Stimulated activated CD8-positive, alpha-beta memory T cell treated with anti-CD3 and anti-CD28 coated beads, Interleukin-12 subunit alpha, Interleukin-12 subunit beta, amount 100 ng/mL, for 4 hours (primary cell): ENCODE results near the gene BCOR.

Experiments
- DNase-seq: peaks from one replicate; pipeline ENCODE4 v3.0.0-alpha.2; 2020; ENCODE audit warnings: low read depth

The BCOR gene

GRCh38 chrX:40097504-40098263 lies at the start of gene BCOR:
Gene BCOR, minus strand, starts transcription at chrX:40097958. Its CDS starts 20,029 bp downstream, at chrX:40077929.
- DNase-seq = peak; percentile 60

- DNase-seq = no peak
Measured at GRCh38 chrX:40147126-40147952, 49.6 kb upstream of the BCOR start.

DNA sequence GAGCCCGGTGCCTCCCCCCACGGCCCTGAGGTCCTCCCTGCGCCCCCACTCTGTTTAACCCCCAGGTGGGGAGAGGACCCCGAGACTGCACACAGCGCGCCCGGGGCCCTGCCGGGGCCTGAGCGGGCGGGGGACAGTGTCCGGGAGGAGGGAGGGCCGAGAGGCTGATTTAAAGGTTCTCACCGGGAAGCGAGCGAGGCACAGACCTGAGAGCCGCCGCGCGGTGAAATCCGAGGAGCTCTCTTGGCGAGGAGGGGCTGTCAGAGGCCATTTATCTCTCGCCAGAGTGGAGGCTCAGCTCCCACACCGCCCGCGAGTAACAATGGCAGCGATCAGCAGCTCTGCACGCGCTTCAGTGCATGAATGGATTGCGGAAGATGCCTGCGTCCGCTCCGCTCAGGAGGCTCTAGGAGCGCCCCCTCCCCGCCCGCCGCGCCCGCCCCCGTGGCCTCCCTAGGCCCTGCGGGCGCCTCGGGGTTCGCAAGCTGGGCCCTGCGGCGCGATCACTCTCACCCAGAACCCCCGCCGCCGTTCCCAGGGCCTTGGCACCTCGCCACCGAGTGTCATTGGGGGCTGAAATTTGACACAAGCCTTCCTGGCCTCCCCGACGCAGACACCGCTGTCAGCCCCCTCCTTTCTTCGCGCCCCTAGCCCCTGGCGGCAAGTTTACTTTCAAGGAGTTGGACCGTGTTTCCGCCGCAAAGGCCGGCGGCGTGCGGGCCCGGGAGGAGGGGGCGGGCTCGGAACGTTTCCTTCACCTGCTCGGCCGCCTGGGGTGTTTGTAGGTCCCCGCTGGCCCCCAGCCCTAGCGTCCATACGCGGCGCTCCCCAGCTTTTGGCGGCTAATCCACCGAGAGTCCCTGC lies 48.7 kb upstream of the BCOR start:
- DNase-seq = no peak

GRCh38 chrX:40145923-40146261 lies 48.1 kb upstream of the BCOR start:
- no peak for DNase-seq

- DNase-seq = no peak
Measured at GRCh38 chrX:40145001-40145922, 47.5 kb upstream of the BCOR start.

- no peak for DNase-seq
Measured at GRCh38 chrX:40144576-40144975, 46.8 kb upstream of the BCOR start.

DNA sequence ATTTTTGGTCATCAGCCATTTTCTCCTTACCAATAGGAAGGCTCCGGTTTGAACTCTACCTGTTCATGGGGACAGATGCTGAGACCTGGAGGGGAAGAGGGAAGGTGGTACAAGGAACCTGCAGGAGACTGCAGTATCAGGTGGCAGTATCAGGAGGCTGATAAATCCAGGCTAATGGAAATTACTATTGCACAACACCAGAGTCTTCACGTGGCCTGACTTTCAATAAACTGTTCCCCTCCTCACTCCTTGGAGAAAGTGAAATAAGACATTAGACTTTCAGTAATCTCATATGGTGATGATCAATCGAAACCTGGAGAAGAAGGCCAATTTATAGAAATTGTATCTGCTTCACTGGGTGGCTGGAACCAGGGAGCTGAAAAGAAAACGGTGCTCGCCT lies 46.2 kb upstream of the BCOR start:
- DNase-seq = no peak

DNA sequence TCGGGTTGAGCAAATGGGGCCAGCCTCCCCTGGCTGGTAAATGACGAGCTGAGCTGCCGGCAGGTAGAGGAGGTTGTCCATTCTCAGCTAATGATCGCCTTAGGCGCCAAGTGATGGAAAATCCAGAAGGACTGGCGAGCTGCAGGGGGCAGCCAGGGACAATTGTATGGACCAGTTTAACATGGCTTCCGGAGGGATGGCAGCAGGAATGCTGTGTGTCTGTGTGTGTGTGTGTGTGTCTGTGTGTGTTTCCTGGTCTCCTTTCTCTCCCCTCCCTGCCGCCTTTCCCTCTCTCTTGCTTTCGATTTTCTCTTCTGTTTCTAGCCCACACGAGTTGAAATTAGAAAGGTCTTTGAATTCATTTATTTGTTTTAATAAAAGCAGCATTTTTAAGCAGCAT lies 45.2 kb upstream of the BCOR start:
- DNase-seq = no peak

DNA sequence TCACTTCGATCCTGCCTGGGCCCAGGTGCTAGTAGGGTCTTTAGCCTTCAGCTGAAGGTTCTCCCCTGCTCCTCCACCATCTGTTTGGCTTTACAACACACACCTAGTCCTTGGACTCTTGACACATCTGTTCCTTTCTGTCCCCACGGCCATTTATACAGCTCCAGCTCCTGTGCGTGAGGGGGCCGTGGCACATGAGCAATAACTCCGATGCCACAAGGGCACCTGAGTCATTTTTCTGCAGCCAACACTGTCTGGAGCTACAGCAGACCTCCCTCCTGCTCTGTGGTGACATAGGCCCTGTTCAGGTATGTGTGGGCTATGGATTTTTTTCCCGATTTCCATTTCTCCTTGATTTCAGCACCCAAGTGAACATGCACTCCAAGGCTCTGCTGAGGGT lies 44.7 kb upstream of the BCOR start:
- DNase-seq = no peak

- DNase-seq = no peak
Measured at GRCh38 chrX:40140706-40141499, 43.1 kb upstream of the BCOR start.

DNA sequence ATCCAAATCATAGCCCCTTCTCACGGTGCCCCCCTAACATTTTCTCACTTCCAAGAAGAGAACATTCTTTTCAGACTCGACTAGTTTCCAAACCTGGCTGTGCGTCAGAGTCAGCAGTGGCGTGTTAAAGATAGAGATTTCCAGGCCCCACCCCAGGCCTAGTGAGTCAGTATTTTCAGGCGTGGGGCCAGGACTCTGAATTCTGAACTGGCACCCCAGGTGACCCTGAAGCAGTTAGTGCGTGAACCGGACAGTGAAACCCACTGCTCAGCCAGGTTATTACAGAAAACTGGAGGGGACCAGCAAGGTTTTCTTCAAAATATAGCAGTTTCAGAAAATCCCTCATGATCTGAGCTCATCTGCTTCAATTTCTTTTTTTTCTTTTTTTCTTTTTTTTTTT lies 35.0 kb upstream of the BCOR start:
- no peak for DNase-seq

DNA sequence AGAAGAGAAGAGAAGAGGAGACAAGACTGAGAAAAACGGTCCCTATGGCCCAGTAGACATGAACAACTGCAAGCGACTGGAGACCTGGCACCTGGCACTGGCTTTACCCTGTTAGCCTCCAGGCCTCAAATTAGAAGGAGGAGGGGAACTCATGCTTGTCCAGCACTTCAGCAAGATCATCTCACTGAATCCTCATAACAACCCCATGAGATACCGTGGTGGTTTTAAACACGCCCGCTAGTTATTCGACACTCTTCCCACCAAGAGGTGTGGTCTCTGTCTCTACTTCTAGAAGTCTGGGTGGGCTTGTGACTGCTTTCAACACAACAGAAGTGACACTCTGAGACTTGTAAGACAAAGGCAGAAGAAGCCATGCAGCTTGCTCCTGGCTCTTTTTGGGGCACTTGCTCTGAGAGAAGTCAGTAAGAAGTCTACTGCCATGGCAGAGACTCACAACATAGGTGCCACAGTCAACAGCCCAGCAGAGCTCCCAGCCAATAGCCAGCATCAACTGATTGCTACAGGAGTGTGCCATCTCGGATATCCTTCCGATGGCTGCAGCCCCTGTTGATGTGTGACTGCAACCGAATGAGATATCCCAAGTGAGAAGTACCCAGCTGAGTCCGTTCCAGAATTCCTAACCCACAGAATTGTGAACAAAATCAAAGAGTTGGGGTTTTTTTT lies 34.0 kb upstream of the BCOR start:
- DNase-seq = no peak

GRCh38 chrX:40130207-40130606 lies 32.4 kb upstream of the BCOR start:
- DNase-seq = no peak

DNA sequence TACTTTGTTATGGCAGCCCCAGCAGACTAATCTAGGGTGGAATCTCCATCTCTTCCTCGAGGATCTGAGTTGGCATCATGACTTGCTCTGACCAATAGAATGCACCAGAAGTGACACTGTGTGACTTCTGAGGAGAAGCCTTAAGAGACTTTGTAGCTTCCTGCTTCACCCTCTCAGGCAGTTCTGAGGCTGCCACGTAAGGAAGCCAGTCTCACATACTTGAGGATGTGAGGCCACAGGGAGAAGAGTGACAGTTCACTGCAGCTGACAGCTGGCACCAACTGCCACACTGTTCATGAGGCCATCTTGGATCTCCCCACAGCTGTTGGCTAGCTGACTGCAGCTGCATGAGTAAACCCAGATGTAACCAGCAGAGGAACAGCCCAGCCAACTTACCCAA lies 29.3 kb upstream of the BCOR start:
- DNase-seq = no peak

GRCh38 chrX:40122487-40122886 lies 24.7 kb upstream of the BCOR start:
- no peak for DNase-seq

- no peak for DNase-seq
Measured at GRCh38 chrX:40121618-40122017, 23.9 kb upstream of the BCOR start.

DNA sequence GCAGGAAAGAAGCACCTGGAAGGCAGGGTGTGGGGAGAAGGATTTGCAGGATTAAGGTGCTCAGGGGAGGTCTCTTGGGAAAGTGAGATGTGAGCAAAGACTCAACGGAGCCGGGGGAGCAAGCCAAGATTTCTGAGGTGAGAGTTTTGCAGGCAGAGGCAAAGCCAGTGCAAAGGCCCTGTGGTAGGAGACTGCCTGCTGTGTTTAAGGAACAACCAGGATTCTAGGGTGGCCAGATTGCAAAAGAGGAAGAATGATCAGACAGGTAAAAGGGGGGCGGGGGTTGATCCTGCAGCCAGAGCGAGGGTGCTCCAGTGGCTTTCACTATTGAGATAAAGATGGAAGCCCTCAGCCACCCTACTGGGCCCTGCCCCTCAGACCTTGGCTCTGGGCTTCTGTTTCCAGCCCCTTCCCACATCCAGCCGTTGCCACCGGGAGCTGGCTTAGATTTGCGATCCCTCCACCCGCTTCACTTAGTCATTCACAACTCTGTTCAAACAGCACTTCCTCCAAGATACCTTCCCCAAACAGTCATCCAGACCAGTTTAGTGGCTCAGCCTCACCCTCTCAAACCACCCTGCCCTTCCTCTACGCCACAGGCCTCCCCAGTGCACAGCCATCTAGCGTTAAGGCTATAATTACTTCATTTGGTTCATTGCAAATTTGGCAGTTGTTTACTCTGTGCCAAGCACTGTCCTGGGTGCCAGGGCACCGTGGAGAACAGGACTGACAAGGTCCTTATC lies 23.3 kb upstream of the BCOR start:
- no peak for DNase-seq

GRCh38 chrX:40117715-40118285 lies 20.0 kb upstream of the BCOR start:
- no peak for DNase-seq

GRCh38 chrX:40116925-40117324 lies 19.2 kb upstream of the BCOR start:
- DNase-seq = no peak
